Heart left ventricle (tissue), 13 donors: Measurements from ENCODE around the gene TUBG2.

Experiments
- POLR2A ChIP-seq, 2 donors: fragments of 450-650 bp; IDR thresholded peaks; one replicate each; pipeline ENCODE4 v1.6.1; 2017; ENCODE audit warnings: antibody characterized with exemption in 2 of 2, mild to moderate bottlenecking in 2 of 2, moderate library complexity in 2 of 2
- TF ChIP-seq, protein P1 (sequence below), 12 donors: fragments of 200-600 bp; sonication (generic) in 4 of 12; IDR thresholded peaks; one replicate each; pipeline versions ENCODE4 v1.5.0 to v1.8.0; 2018 to 2022; ENCODE audit warnings: antibody characterized with exemption in 12 of 12, mild to moderate bottlenecking in 5 of 12
- donor health status: ischemic (EF 13 %, LVEDD 7.1; RV severe dilation, severe dysfunction).
- donor health status: DM: no; HTN: yes; CAD: no.
- donor health status: DM: no; HTN: no; CAD: no.
- donor health status: ischemic (EF 25% LVEDD 6.9; RV normal size, moderate dysfunction).
- donor health status: ischemic (EF 25% LVEDD 5.7; RV mildly dilated, moderate dysfunction).
- donor health status: ischemic (EF 35%, LVEDD 5.7; RV mildly dilated, moderate dysfunction).
- donor health status: nonischemic (EF 11% LVEDD 7.7; RV severe dilation, severe dysfunction).
- donor health status: DM: yes; HTN: yes; CAD: no.
- donor health status: PGD.
- donor health status: ischemic (EF 29% LVEDD 5.4; RV normal size, mild dysfunction).
- donor health status: nonischemic (EF 23%, LVEDD 6.1; RV moderate dilation, normal function).

DNA sequence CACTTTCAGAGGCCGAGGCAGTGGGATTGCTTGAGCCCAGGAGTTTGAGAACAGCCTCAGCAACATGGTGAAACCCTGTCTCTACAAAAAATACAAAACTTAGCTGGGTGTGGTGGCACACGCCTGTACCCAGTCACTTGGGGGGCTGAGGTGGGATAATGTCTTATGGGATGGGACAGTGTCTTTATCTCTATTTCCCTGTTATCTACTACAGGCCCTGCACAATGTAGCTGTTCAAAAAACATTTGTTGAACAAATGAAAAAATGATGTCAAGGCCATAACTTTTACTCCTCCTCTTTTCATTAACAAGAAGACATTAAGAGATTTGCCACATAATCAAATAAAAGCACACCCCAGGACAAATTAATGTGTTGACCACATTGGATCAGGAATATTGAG, 35.8 kb upstream of the TUBG2 start:
- TF ChIP-seq, protein P1, sequence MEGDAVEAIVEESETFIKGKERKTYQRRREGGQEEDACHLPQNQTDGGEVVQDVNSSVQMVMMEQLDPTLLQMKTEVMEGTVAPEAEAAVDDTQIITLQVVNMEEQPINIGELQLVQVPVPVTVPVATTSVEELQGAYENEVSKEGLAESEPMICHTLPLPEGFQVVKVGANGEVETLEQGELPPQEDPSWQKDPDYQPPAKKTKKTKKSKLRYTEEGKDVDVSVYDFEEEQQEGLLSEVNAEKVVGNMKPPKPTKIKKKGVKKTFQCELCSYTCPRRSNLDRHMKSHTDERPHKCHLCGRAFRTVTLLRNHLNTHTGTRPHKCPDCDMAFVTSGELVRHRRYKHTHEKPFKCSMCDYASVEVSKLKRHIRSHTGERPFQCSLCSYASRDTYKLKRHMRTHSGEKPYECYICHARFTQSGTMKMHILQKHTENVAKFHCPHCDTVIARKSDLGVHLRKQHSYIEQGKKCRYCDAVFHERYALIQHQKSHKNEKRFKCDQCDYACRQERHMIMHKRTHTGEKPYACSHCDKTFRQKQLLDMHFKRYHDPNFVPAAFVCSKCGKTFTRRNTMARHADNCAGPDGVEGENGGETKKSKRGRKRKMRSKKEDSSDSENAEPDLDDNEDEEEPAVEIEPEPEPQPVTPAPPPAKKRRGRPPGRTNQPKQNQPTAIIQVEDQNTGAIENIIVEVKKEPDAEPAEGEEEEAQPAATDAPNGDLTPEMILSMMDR (IDR thresholded peaks at IDR 0.05) = no peak
- TF ChIP-seq POLR2A (IDR thresholded peaks at IDR 0.05) = no peak
